ENCODE data around the gene HNF4A. TPM values are rescaled to one million over a fixed set of nuclear protein-coding genes. Genes with fewer than 3 reads are reported as not detected.

Gene HNF4A
- polyA plus RNA-seq, 1 experiment, result 0.04 TPM

GRCh38 chr20:44410583-44411019, 55.1 kb downstream of the HNF4A start:
- no peak overlapping the region for H3K4me3 ChIP-seq (ENCODE audit: low read depth, low read length)
- H3K27me3 ChIP-seq (ENCODE audit: control insufficient read depth, insufficient read depth, low read length), result peaks cover 6% of the 10 kb centered on the region
- CTCF ChIA-PET, result interaction anchor here (1.1 to 1.8 kb wide), 3 partner anchors 20 to 199 kb away, joined by 3 to 9 read pairs (median 3); no protein-coding TSS in a partner anchor
- no peak for DNase-seq (ENCODE audit: low read depth)
- POLR2A ChIA-PET, result no interaction called here
- no peak for TF ChIP-seq CTCF (IDR thresholded peaks at IDR 0.05; ENCODE audit: insufficient read depth, low read depth, low read length)
- no peaks in the 10 kb centered on the region for H3K36me3 ChIP-seq (ENCODE audit: control insufficient read depth, insufficient read depth, low read length)

- CTCF ChIA-PET, result interaction anchor here (1.1 to 1.8 kb wide), 4 partner anchors 20 to 272 kb away, joined by 3 to 9 read pairs (median 4); no protein-coding TSS in a partner anchor
- H3K27me3 ChIP-seq (ENCODE audit: control insufficient read depth, insufficient read depth, low read length), result peaks cover 6% of the 10 kb centered on the region; the same call in 1 of the 2 replicates
- H3K4me3 ChIP-seq (ENCODE audit: low read depth, low read length), result no peak overlapping the region
- POLR2A ChIA-PET, result no interaction called here
- DNase-seq (ENCODE audit: low read depth), result no peak
- H3K36me3 ChIP-seq (ENCODE audit: control insufficient read depth, insufficient read depth, low read length), result no peaks in the 10 kb centered on the region
- TF ChIP-seq CTCF (IDR thresholded peaks at IDR 0.05; ENCODE audit: insufficient read depth, low read depth, low read length), result no peak
Observed at GRCh38 chr20:44411020-44411756, 55.7 kb downstream of the HNF4A start.

DNA sequence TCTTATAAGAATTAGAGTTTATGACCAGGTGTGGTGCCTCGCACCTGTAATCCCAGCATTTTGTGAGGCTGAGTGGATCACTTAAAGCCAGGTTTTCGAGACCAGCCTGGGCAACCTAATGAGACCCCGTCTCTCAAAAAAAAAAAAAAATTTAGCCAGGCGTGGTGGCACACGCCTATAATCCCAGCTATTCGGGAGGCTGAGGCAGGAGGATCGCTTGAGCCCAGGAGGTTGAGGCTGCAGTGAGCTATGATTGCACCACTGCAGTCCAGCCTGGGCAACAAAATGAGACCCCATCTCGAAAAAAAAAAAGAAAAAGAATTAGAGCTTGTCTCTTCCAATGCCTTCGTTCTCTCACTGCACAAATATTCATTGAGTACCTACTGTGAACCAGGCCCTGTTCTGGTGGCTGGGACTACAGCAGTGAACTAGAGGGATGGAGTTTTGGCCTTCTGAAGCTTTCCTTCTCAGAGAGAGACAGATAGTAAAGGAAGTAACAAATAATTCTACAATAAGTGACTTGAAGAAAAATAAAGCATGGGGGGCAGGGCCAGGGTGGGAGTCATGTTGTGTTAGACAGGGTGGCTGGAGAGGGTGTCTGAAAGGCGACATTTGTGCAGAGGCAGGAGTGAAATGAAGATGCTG, 56.4 kb downstream of the HNF4A start:
- H3K4me3 ChIP-seq (ENCODE audit: low read depth, low read length), result no peak overlapping the region
- no peak for TF ChIP-seq CTCF (IDR thresholded peaks at IDR 0.05; ENCODE audit: insufficient read depth, low read depth, low read length)
- H3K36me3 ChIP-seq (ENCODE audit: control insufficient read depth, insufficient read depth, low read length), result no peaks in the 10 kb centered on the region
- ChIA-PET POLR2A (no interaction called here), CTCF (interaction anchor here (0.7 to 1.8 kb wide), 3 partner anchors 59 to 1085 kb away, joined by 4 to 9 read pairs (median 5); no protein-coding TSS in a partner anchor)
- peaks cover 6% of the 10 kb centered on the region; the same call in 1 of the 2 replicates for H3K27me3 ChIP-seq (ENCODE audit: control insufficient read depth, insufficient read depth, low read length)
- no peak for DNase-seq (ENCODE audit: low read depth)

GRCh38 chr20:44412402-44413144, 57.1 kb downstream of the HNF4A start:
- DNase-seq (ENCODE audit: low read depth), result no peak
- ChIA-PET CTCF (interaction anchor here (0.7 kb wide), 1 partner anchor 1085 kb away, joined by 5 read pairs; no protein-coding TSS in a partner anchor), POLR2A (no interaction called here)
- Histone ChIP-seq H3K27me3 (ENCODE audit: control insufficient read depth, insufficient read depth, low read length) (peaks cover 9% of the 10 kb centered on the region; the same call in 1 of the 2 replicates), H3K36me3 (ENCODE audit: control insufficient read depth, insufficient read depth, low read length) (no peaks in the 10 kb centered on the region), H3K4me3 (ENCODE audit: low read depth, low read length) (no peak overlapping the region)
- no peak for TF ChIP-seq CTCF (IDR thresholded peaks at IDR 0.05; ENCODE audit: insufficient read depth, low read depth, low read length)
